Astrocyte of the cerebellum (primary cell): ENCODE data around the gene OR2T12.
A peak's percentile ranks its signal among the peaks of the same experiment; 100 is the strongest.
"Not testable (repeated sequence)": the region's sequence is repeated elsewhere in the genome, so short reads cannot be mapped to it uniquely, and the experiment has no call there.

Experiments
- DNase-seq: peaks from one replicate; pipeline ENCODE4 v3.0.0-alpha.2; 2011; ENCODE audit warnings: low read depth
- H3K4me3 ChIP-seq: 2 replicates; pipeline ENCODE4 v1.5.1; 2011; ENCODE audit warnings: mild to moderate bottlenecking, low read depth, low read length, moderate library complexity
- CTCF ChIP-seq: IDR thresholded peaks from 2 replicates; pipeline ENCODE4 v1.5.1; 2012; ENCODE audit warnings: low read length, low read depth, moderate library complexity, mild to moderate bottlenecking; ENCODE audit errors: missing control alignments
- in situ Hi-C: cut with HindIII; loops from 2 replicates; pipeline ENCODE4 v1.10.0; 2017; ENCODE audit warnings: low sequenced_read_pairs

Gene OR2T12

DNA sequence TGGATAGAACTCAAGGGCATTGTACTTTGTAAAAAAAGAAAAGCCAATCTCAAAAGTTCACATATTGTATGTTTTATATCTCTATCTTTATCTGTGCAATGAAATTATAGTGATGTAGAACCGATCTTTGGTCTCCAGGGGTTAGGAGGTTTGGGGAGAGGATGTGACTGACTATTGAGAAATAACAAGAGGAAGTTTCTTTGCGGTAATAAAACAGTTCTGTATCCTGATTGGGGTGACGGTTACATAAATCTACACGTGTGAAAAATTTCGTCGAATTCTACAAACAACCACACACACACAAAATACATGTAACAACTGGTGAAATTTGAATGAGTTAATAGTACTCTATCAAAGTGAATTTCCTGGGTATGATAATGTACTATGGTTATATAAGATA lies 14.8 kb downstream of the OR2T12 start:
- H3K4me3 ChIP-seq: no peak overlapping the region
- in situ Hi-C loops: loop anchor here (5.0 kb wide), 1 partner anchor 56 kb away; the partner anchor contains the start of gene OR2M4
- no peak for TF ChIP-seq CTCF
- no peak for DNase-seq

DNA sequence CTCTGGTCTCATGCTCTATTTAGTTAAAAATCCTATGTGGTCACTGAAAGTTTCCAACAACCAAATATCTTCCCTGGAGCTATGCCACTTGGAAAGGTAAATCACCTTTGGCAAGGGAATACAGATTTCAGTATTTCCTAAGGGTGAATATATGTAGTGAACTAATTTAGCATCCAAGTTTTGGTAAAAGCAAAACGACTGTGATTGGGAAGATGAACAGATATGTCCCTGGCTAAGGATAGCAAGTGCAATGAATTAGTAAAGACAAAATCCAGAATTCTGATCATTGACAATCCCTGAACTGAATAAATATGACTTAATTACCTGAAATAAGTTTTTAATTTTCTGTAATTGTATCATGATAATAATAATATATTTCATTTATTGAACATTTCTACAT lies 25.3 kb downstream of the OR2T12 start, which contains the start of gene OR2T33:
TSS of gene OR2T33 (minus strand) at position 101 of the 400 bp plus-strand sequence. CDS start 4,162 bp downstream, outside the sequence.
- no peak for TF ChIP-seq CTCF
- DNase-seq: no peak
- H3K4me3 ChIP-seq: no peak within 1 kb of the TSS
- in situ Hi-C loops: no loop called here

DNA sequence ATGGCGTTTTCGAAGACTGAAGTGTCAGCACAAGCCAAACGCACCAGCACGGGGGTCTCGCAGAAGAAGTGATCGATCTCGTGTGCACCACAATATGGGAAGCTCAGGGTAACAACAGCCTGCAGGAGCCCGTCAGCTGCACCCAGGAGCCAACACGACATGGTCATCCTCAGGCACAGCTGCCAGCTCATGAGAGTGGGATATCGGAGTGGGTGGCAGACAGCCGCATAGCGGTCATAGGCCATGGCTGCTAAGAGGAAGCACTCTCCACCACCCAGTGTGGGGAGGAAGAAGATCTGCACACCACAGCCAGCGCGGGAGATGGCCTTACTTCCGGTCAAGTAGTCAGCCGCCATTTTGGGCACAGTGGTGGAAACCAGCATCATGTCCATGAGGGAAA lies 30.0 kb downstream of the OR2T12 start:
- DNase-seq, H3K4me3 ChIP-seq, in situ Hi-C loops: not testable (repeated sequence)

DNA sequence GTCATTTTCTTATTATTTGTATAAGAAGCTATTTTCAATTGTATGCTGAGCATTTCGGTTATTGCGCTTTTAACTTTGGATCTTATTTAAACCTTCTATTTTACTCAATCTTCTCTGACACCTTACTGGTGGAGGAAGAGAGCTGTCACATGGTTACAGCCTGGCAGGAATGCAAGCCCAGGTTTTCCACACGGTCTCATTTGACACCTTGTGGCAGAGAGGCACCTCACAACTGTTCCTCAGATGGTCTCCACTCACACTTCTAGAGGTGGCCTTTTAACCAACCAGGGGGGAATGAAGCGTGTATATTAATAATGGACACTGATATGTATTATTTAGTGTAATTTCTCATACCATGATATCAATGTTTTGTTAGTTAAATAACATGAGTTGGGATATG lies 35.0 kb downstream of the OR2T12 start:
- in situ Hi-C loops: no loop called here
- DNase-seq: no peak
- no peak overlapping the region for H3K4me3 ChIP-seq
- no peak for TF ChIP-seq CTCF

DNA sequence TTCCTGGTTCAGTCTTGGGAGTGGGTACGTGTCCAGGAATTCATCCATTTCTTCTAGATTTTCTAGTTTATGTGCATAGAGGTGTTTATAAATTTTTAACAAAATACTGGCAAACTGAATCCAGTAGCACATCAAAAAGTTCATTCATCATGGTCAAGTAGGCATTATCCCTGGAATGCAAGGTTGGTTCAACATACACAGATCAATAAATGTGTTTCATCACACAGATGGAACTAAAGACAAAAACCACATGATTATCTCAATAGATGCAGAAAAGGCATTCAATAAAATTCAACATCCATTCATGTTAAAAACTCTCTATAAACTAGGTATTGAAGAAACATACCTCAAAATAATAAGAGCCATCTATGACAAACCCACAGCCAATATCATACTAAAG lies 43.9 kb downstream of the OR2T12 start:
- DNase-seq, H3K4me3 ChIP-seq, in situ Hi-C loops: not testable (repeated sequence)

DNA sequence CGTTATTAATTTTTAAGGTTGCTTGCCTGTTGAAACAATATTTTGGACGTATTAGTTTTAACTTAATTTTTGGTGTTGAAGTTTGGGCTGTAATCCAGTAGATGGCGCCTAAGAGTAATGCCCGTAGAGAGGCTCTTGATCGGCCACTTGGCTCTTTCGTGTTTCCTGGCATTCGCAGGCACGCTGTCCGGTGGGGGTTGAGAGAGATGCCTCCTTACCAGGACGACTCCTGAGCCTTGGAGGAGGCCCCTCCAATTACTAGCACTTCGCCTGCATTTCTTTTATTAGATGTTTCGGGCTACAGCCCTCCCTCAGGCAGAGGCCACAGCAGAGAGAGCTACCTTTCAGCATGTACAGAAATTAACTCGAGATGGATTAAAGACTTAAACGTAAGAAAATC lies 60.0 kb downstream of the OR2T12 start:
- TF ChIP-seq CTCF: peak; percentile 53
- in situ Hi-C loops: no loop called here
- no peak for DNase-seq

More for the DNA sequence above, 60.0 kb downstream of the OR2T12 start:
- no peak overlapping the region for H3K4me3 ChIP-seq
